GM21381 (cell line): ENCODE data around the gene GRIA4.
"Not testable (repeated sequence)": the region's sequence is repeated elsewhere in the genome, so short reads cannot be mapped to it uniquely, and the experiment has no call there.

Source experiments
- ATAC-seq: cut with Tn5 transposase; IDR thresholded peaks from one replicate; pipeline ENCODE4 v1.9.1; 2021; ENCODE audit warnings: mild to moderate bottlenecking, moderate library complexity; ENCODE audit not compliant: unreplicated experiment

GRIA4 gene

GRCh38 chr11:105986554-105986953, 376.7 kb downstream of the GRIA4 start:
- no peak for ATAC-seq

- ATAC-seq, result no peak
These were observed 378.3 kb downstream of the GRIA4 start for GRCh38 chr11:105988197-105988596.

- no peak for ATAC-seq
These were observed 379.3 kb downstream of the GRIA4 start for GRCh38 chr11:105989124-105989523.

DNA sequence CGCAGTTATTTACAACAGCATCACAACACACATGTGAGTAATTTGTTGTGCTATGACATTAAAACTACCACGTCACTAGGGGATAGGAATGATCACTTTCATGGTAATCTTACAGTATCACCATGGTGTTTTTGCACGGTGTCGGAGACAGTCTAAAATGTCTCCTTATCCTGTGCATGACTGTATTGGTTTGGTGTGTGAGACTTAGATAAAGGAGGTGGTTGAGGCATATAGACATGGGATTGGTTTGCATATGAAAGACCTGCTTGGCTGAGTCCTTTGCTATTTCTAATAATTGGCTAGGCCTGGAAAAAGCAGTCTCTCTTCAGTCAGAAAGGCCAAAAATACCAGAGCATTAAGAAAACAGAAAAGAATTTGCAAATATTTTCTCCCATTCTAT, 382.0 kb downstream of the GRIA4 start:
- no peak for ATAC-seq

- peak; percentile 46 for ATAC-seq
These were observed 391.6 kb downstream of the GRIA4 start for GRCh38 chr11:106001304-106002012.

GRCh38 chr11:106003094-106003493, 393.2 kb downstream of the GRIA4 start:
- not testable (repeated sequence) for ATAC-seq

GRCh38 chr11:106011481-106011880, 401.6 kb downstream of the GRIA4 start:
- no peak for ATAC-seq

- ATAC-seq, result no peak
These were observed 402.9 kb downstream of the GRIA4 start for GRCh38 chr11:106012744-106013143.

- ATAC-seq, result no peak
These were observed 404.2 kb downstream of the GRIA4 start for GRCh38 chr11:106014035-106014434.

DNA sequence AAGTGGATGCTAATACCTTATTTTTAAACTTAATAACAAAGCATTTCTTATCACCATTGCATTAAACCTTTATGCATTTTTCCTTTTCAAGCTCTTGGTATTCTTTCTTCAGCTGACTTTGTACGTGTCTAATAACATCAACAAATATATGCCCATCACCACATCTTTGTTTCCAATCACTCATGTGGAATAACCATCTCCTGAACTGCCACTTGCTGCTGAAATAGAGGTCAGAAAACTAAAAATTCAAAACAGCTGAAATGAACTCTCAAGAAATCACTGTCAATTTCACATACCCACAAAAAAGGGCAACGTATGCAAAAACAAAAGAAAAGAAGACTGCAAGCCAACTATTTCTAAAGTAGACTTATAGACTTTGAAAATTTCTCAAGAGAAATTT, 404.7 kb downstream of the GRIA4 start:
- ATAC-seq, result no peak

DNA sequence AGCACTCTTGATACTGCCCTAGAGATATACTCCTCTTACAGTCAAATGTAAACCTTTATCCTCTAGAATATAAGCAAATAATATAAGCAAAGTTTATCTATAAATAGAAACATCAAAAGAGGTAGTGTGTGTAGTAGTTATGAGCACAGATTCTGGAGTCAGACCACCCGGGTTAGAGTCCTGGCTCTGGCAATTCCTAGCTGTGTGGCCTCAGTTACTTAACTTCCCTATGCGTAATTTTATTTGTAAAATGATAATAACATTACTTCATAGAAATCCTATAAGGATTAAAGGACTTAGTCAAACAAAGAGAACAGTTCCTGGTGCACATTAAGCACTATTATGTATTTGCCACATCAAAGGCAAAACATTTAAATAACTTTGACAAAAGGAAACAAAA, 405.2 kb downstream of the GRIA4 start:
- ATAC-seq, result no peak

GRCh38 chr11:106017093-106017492, 407.2 kb downstream of the GRIA4 start:
- no peak for ATAC-seq

DNA sequence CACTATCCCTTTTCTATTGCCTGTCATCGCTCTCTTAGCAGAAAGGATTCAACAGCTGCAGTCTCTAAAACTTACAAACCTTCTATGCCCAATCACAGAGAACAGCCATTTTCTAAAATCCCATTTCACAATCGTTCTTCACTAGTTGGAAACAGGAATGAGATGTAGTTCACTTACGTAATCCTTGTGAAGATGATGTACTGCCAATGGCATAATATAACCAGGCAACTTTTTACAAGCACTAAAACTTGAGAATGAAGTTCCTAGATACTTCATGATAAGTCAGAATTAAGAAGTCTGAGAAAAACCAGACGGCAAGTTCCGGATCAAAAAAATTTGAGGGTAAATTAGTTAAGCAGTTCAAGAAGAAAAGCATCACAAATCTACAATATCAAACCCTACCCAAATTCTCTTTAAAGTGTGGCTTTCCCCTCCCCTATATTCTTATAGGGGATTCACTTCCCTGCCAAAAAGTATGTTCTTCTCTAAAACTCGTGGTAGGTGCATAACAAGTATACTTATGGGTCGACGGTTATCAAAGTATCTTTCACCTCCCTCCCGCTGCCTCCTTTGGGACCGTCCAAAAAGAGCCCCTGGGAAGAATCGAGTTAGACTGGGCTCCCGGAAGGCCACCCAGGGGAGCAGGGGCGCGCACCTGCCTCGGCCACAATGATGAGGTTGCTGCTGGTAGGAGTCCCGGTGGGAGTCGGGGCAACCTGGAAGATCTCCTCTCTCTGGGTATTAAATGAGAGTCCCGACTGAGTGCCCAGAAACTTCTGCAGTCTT, 411.5 kb downstream of the GRIA4 start:
- ATAC-seq, result peak; percentile 12

DNA sequence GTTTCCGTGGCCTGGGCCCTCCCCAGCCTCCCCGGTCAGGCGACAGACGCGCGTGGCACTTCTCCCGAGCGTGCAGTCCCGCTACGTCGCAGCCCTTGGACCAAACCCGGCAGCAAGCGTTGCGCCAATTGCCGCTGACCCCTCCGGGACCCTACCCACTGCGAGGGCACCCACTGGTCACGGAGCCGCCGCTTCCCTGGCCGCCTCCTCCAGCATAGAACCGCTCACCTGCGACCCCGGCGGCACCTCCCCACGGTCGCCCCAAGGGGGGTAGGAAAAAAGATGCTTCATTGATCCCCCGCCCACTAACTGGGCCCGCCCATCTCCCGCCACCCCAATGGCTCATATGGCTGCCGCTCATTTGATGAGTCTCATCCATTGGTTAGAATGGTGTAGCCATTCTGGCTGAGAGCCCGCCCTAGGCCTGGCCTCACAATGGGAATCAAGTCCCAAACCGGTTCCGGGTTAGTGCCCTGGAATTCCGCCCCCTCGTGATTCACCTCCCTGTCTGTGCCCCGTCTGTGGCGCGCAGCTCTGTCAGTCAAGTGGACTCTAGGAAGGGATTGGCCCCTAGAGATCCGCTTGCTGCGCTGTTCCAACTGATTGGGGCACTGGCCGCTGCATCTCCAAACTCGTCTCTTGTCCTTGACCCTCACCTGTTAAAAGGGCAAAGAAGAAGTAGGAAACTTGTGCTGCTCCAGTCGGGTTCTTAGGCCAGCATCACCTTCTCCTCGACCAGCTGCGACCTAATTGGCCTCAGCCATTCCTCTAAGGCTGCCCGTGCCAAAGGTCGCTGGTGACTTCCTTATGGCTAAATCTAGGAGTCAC, 412.3 kb downstream of the GRIA4 start, which contains the start of gene MSANTD4:
TSS of gene MSANTD4 (minus strand) at position 274 of the 828 bp plus-strand sequence. CDS start 11,323 bp downstream, outside the sequence.
- peak; percentile 96 for ATAC-seq

DNA sequence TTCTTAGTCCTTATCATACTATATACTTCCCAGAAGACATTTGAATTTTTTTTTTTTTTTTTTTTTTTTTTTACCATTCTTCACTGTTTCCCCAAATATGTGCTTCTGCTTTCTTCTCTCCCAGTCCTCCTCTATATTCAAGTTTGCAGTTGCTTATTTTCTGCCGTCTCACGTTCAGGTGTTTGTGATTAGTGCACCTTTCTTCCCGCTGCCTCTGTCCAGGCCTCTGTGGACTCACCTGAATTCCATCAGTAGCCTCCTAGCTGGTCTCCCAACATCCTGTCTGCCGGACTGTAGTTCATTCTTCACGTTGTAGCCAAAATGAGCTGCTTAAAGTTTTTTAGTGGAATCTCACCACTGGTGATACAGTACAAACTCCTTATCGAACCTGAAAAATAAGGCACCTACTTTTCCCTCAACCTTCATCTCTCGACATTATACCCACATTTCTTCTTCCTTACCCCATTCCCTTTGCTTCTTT, 413.0 kb downstream of the GRIA4 start:
- no peak for ATAC-seq

DNA sequence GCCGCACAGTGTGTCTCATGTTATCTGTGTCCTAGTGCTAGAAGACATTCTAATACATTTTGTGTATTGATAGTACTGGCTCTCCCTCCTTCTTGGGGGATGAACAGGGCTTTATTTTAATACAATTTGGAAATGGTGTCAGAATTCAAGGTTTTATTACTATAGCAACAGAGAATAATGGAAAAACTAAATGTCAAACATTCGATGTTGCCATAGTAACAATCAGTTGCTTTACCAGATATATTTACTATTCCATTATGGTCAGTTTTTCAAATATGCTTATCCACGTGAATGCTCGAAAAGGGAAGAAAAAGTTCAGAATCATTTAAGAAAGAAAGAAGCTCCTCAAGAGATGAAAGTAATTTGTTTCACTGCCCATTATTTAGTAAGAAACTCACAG, 420.7 kb downstream of the GRIA4 start:
- ATAC-seq, result no peak

DNA sequence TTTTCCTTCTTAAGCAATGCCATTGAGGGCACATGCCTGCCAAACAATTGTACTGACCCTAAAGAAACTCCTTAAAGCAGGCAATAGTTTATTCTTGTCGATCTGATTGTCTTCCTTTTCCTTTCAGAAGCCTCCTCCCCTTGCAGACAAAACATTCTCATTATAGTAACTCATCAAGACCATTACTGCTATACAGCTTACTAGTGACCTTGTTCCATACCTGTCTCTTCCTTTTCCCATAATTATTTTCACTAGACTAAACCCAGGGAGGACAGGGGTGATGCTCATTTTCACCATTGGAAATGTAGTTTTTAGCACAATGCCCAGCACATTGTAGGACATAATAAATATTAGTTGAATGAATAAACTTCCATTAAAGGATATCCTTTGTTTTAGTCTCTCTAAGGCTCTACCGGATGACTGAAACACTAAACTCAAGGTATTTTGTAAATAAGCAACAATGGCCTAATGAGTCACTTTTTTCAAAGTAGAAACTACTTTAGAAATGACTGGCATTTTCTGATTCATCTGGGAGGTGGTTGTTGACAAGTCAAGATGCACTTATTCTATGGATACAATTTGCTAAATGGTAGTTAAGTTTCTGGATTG, 421.4 kb downstream of the GRIA4 start:
- no peak for ATAC-seq
